K562 (cell line): ENCODE data around the gene MYO3B. TPM values are rescaled to one million over a fixed set of nuclear protein-coding genes. Genes with fewer than 3 reads are reported as not detected.

Experiments used
- ATF6 ChIP-seq: sonication (generic); formaldehyde crosslinking; IDR thresholded peaks from 2 replicates; pipeline ENCODE4 v1.4.0; 2020; ENCODE audit warnings: mild to moderate bottlenecking, missing genetic modification reagents
- BCLAF1 ChIP-seq, 2 experiments: fragments of 450-650 bp in 1 of 2; IDR thresholded peaks; 2 replicates each; pipeline ENCODE4 v1.6.1; 2011 to 2017; ENCODE audit warnings: low read depth in 2 of 2, antibody characterized with exemption in 1 of 2, borderline replicate concordance in 1 of 2, low read length in 1 of 2, mild to moderate bottlenecking in 1 of 2, mixed read lengths in 1 of 2; ENCODE audit not compliant: control insufficient read depth in 1 of 2
- CBFA2T3 ChIP-seq: fragments of 450-650 bp; IDR thresholded peaks from 2 replicates; pipeline ENCODE4 v1.6.1; 2017
- HEY1 ChIP-seq: fragments of 250-450 bp; sonication (Bioruptor Pico); IDR thresholded peaks from 2 replicates; pipeline ENCODE4 v1.5.0; 2020; ENCODE audit warnings: mild to moderate bottlenecking, moderate library complexity, borderline replicate concordance
- HIVEP1 ChIP-seq: fragments of 250-450 bp; sonication (Bioruptor Pico); IDR thresholded peaks from 2 replicates; pipeline ENCODE4 v1.4.0; 2020; ENCODE audit warnings: mild to moderate bottlenecking
- MECOM ChIP-seq: fragments of 250-450 bp; sonication (Bioruptor Pico); IDR thresholded peaks from 2 replicates; pipeline ENCODE4 v1.8.0; 2022; ENCODE audit warnings: inconsistent platforms
- MNT ChIP-seq, 2 experiments: fragments of 450-650 bp; conservative IDR thresholded peaks; 2 replicates each; pipeline ENCODE4 v1.6.1; 2017; ENCODE audit warnings: mild to moderate bottlenecking in 2 of 2, moderate library complexity in 2 of 2
- NFIX ChIP-seq: fragments of 250-450 bp; sonication (Bioruptor Pico); IDR thresholded peaks from 2 replicates; pipeline ENCODE4 v1.4.0; 2020; ENCODE audit warnings: low read depth, mild to moderate bottlenecking, moderate library complexity
- NFRKB ChIP-seq: fragments of 450-650 bp; IDR thresholded peaks from 2 replicates; pipeline ENCODE4 v1.6.1; 2016; ENCODE audit warnings: low read depth
- NR4A1 ChIP-seq, 2 experiments: fragments of 250-450 bp in 1 of 2; fragments of 450-650 bp in 1 of 2; sonication (Bioruptor Pico) in 1 of 2; IDR thresholded peaks; 2 replicates each; pipeline versions ENCODE4 v1.4.0 to v1.6.1; 2016 to 2020; ENCODE audit warnings: mild to moderate bottlenecking in 2 of 2, missing compliant biosample characterization in 1 of 2, missing genetic modification characterization in 1 of 2, moderate library complexity in 1 of 2
- POLR2AphosphoS2 ChIP-seq: IDR thresholded peaks from 2 replicates; pipeline ENCODE4 v1.6.1; 2012; ENCODE audit warnings: low read length, improper control_type of control experiment
- SMARCC2 ChIP-seq: fragments of 450-650 bp; IDR thresholded peaks from 2 replicates; pipeline ENCODE4 v1.6.1; 2017; ENCODE audit warnings: antibody characterized with exemption, moderate library complexity, mild to moderate bottlenecking, low read depth
- ZBTB8A ChIP-seq: fragments of 450-650 bp; IDR thresholded peaks from 2 replicates; pipeline ENCODE4 v1.6.1; 2018; ENCODE audit warnings: mild to moderate bottlenecking, moderate library complexity; ENCODE audit not compliant: partially characterized antibody
- ZNF217 ChIP-seq: sonication (generic); formaldehyde crosslinking; IDR thresholded peaks from 2 replicates; pipeline ENCODE4 v1.8.0; 2022; ENCODE audit warnings: mild to moderate bottlenecking, missing genetic modification reagents
- ZNF354B ChIP-seq: fragments of 250-450 bp; sonication (Bioruptor Pico); IDR thresholded peaks from 2 replicates; pipeline ENCODE4 v1.4.0; 2020
- ZNF75A ChIP-seq: fragments of 450-650 bp; formaldehyde crosslinking; IDR thresholded peaks from 2 replicates; pipeline ENCODE4 v1.4.0; 2020; ENCODE audit warnings: mild to moderate bottlenecking
- polyA plus RNA-seq, 8 experiments: library from polyadenylated mRNA; depleted of rRNA in 4 of 8; stranded (reverse) in 5 of 8; unstranded in 3 of 8; fragments of >200 nt; fragmentation: Nextera tagmentation in 2 of 8; fragmentation: Illumina TruSeq in 1 of 8; extraction: Ambion mirVana in 2 of 8; extraction: Trizol in 1 of 8; gene quantifications; 2 replicates each; pipeline versions ENCODE4 v1.2.1 to v1.2.3, GENCODE V29; 2011 to 2014; ENCODE audit warnings: inconsistent platforms in 1 of 8, missing spikeins in 1 of 8
- total RNA-seq, 7 experiments: library from RNA; depleted of rRNA in 6 of 7; stranded (reverse); fragments of >200 nt in 6 of 7; fragmentation: Illumina TruSeq in 2 of 7; extraction: Trizol in 2 of 7; gene quantifications; 2 replicates each; pipeline versions ENCODE4 v1.2.1 to v1.2.3, GENCODE V29; 2011 to 2021; ENCODE audit warnings: low replicate concordance in 1 of 7

MYO3B gene
- total and polyA plus RNA-seq, 9 of the 15 experiments (the other 6 are each of a cell fraction or from before 2014, with no cell fraction given) = 2.7 to 6.5 (median 3.6) TPM

GRCh38 chr2:170651624-170652325 lies 473.8 kb downstream of the MYO3B start (continued):
- TF ChIP-seq BCLAF1 (IDR thresholded peaks at IDR 0.05; ENCODE audit: borderline replicate concordance in 1 of 2, control insufficient read depth in 1 of 2, low read depth in 2 of 2, low read length in 1 of 2) (no peak), NR4A1 (CRISPR knock-in tag; IDR thresholded peaks at IDR 0.05) (no peak), NR4A1 (tag; IDR thresholded peaks at IDR 0.05) (no peak), HEY1 (CRISPR knock-in tag) (no peak), SMARCC2 (no peak), ZNF217 (CRISPR knock-in tag) (no peak), POLR2AphosphoS2 (no peak), ZNF75A (CRISPR knock-in tag) (no peak), HIVEP1 (CRISPR knock-in tag) (no peak), MNT (conservative IDR thresholded peaks at IDR 0.05) (peak; percentile 28 to 53; a peak in 1 of 4 replicates), MECOM (CRISPR knock-in tag) (peak; percentile 41; the same call in 1 of the 2 replicates), ZBTB8A (no peak), NFRKB (no peak), NFIX (CRISPR knock-in tag) (no peak), ZNF354B (no peak), ATF6 (CRISPR knock-in tag) (no peak), CBFA2T3 (peak; percentile 69)
